NCI-H2196 (cell line): Measurements from ENCODE around the gene NKAP.
"Not testable (repeated sequence)": the region's sequence is repeated elsewhere in the genome, so short reads cannot be mapped to it uniquely, and the experiment has no call there.

Experiments used
- DNase-seq: peaks from one replicate; lab custom pipeline; 2025; ENCODE audit not compliant: unreplicated experiment; lab: John Stamatoyannopoulos, UW

The NKAP gene

GRCh38 chrX:119943185-119943988 lies at the start of gene NKAP:
TSS of gene NKAP (minus strand) at chrX:119943751. CDS start at chrX:119943605, 146 bp downstream.
- DNase-seq, result peak; percentile 62

DNA sequence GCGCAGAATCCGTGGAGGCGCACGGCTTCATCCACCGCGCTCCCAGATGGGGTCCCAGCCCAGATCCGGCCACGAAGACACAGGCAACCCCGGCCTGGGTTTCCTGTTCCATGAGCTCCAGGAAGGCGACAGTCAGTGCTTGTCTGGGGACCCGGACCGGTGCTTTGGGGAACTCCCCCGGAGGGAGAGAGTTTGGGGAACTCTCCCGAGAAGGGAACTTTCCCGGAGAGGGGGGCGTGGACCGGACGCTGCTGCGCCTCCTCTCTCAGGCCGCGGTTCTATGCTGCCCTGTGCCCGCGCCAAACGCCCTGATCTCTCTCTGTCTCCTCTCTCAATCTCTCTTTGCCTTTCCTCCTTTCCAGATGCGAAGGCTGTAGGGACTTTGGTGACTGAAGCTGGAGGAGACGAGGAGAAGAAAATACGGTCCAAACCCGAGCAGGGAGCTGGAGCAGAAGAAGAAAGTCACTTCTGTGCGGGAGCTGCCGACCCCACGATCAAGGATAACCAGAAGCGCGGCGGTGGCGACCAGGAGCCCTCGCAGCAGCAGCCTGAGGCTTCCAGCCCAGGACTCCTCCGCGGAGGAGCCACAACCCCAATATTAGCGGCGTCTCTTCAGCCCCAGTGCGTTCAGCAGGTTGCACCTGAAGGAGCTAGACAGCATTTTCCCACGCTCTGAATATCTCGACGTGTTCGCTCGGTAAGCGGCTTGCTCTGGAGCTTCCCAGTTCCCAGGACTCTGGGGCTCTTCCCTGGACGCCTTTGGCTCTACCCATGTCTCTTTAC lies 47.6 kb upstream of the NKAP start:
- DNase-seq, result no peak

GRCh38 chrX:119990556-119991004 lies 47.0 kb upstream of the NKAP start:
- DNase-seq, result no peak

GRCh38 chrX:119989905-119990555 lies 46.5 kb upstream of the NKAP start:
- no peak for DNase-seq

DNA sequence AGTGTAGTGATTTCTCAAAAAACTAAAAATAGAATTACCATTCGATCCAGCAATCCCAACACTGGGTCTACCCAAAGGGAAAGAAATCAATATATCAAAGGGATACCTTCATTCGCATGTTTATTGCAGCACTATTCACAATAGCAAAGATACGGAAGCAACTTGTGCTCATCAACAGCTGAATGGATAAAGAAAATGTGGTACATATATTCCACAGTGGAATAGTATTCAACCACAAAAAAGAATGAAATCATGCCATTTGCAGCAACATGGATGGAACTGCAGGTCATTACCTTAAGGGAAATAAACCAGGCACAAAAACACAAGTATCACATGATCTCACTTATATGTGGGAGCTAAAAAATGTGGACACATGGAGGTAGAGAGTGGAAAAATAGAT lies 42.7 kb upstream of the NKAP start:
- DNase-seq, result no peak

DNA sequence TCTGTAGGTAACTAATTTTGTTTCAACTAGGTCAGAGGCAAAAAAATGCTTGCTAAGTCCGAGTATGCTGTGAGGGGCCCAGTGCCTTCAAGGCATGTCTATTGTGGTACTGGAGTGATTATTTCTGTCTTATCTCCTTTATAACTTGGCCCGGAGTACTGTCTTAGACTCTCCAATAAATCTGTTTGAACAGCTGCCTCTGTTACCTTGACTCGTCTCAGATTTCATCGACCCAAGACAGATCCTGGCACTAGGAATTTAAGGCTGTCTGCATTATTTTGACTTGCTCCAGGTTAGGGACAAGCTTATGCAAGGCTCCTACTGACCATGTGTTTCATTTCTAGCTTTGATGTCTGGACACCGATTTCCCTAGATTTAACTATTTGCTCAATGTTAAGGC lies 41.1 kb upstream of the NKAP start:
- peak; percentile 17 for DNase-seq

GRCh38 chrX:119983494-119983893 lies 39.9 kb upstream of the NKAP start:
- no peak for DNase-seq

DNA sequence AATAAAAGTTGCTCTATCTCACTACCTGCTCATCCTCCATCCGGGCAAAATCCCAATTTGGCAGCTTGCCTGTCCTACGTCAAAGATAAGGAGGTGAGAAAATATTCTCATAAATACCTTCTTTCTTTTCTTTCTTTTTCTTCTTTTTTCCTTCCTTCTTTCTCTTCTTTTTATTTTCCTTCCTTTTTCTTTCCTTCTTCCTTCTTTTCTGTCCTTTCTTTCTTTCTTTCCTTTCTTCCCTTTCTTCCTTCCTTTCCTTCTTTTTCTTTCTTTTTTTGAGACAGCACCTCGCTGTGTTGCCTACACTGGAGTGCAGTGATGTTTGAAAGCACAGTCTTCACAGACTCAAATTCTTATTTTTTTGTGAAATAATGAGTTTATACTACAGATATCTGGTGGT lies 38.6 kb upstream of the NKAP start:
- peak; percentile 17 for DNase-seq

GRCh38 chrX:119981286-119982070 lies 37.9 kb upstream of the NKAP start:
- DNase-seq, result peak; percentile 33

DNA sequence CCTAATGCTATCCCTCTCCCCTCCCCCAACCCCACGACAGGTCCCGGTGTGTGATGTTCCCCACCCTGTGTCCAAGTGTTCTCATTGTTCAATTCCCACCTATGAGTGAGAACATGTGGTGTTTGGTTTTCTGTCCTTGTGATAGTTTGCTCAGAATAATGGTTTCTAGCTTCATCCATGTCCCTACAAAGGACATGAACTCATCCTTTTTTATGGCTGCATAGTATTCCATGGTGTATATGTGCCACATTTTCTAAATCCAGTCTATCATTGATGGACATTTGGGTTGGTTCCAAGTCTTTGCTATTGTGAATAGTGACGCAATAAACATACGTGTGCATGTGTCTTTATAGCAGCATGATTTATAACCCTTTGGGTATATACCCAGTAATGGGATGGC lies 33.6 kb upstream of the NKAP start:
- DNase-seq, result not testable (repeated sequence)

DNA sequence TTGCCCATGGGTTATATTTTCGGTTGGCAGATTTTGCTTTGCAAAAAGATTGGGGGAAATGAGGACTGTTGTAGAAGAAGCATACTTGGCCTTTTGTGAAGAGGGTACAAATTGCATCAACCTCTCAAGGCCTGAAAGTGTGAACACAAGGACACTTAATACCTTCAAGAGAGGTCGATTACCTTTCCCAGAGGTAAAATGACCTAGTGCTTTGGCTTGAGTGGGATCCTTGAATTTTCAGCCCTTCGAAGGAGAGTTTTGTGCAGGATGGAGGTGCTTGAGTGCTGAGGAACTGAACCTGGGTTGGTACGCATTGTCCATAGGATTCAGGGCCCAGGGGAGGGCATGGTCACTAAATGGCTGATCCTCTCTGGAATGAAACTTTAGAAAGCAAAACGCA lies 27.6 kb upstream of the NKAP start:
- DNase-seq, result no peak

DNA sequence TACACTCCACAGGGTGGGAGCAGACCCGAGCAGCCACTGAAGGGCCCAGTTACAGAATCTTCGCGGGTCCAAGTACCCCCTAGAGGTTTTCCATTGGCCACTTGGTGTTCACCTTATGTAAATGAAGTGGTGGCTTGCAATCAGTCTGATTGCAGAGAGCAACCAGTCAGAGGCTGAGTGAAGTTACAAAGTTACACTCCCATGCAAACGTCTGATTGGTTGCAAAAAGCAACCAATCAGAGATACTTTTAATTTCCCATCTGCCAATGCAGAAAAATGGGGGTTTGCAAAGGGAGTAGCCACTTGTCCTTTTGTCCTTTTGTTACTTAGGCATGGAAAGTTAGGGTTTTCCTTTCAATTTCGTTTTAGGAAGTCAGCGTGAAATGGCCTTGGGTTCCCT lies 27.0 kb upstream of the NKAP start:
- DNase-seq, result no peak

DNA sequence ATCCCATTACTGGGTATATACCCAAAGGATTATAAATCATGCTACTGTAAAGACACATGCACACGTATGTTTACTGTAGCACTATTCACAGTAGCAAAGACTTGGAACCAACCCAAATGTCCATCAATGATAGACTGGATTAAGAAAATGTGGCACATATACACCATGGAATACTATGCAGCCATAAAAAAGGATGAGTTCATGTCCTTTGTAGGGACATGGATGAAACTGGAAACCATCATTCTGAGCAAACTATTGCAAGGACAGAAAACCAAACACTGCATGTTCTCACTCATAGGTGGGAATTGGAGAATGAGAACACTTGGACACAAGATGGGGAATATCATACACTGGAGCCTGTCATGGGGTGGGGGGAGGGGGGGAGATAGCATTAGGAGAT lies 23.3 kb upstream of the NKAP start:
- DNase-seq, result not testable (repeated sequence)

DNA sequence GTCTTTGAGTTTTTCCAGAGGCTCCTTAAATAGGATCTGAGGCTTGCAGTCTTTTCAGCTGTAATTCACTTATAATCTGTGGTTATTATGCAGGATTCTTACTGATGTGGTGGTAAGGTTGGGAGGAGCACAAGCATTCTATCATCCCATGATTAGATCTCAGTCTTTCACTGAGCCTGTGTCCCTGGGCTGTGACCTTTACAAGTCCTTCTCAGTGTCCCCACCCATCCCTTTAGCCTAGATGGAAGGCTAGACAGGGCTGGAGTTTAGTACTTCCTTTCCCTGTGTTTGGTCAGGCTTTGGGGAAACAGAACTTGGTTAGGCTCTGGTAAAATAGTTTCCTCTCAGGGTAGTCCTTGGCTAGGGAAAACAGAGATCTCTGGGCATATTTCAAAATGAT lies 17.1 kb upstream of the NKAP start:
- no peak for DNase-seq

DNA sequence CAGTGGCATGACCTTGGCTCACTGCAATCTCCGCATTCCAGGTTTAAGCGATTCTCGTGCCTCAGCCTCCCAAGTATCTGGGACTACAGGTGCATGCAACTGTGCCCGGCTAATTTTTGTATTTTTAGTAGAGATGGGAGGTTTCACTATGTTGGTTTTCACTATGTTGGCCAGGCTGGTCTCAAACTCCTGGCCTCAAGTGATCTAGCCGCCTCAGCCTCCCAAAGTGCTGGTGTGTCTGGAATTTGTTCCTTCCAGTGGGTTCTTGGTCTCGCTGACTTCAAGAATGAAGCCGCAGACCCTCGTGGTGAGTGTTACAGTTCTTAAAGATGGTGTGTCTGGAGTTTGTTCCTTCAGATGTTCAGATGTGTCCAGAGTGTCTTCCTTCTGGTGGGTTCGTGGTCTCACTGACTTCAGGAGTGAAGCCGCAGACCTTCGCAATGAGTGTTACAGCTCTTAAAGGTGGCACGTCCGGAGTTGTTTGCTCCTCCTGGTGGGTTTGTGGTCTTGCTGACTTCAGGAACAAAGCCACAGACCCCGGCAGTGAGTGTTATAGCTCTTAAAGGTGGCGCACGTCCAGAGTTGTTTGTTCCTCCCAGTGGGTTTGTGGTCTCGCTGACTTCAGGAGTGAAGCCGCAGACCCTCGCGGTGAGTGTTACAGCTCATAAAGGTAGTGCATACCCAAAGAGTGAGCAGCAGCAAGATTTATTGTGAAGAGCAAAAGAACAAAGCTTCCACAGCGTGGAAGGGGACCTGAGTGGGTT lies 12.4 kb upstream of the NKAP start:
- DNase-seq, result not testable (repeated sequence)

DNA sequence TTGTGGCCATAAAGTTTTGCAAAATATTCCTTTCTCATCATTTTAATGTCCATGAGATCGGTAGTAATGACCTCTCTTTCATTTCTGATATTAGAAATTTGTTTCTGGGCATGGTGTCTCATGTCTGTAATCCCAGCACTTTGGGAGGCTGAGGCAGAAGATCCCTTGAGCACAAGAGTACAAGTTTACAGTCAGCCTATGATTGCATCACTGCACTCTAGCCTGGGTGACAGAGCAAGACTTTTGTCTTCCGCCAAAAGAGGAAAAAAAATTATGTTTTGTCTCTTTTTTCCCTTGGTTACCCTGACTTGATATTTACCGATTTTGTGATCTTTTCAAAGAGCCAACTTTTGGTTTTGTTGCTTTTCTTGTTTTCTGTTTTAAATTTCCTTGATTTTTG lies 10.8 kb upstream of the NKAP start:
- DNase-seq, result no peak

DNA sequence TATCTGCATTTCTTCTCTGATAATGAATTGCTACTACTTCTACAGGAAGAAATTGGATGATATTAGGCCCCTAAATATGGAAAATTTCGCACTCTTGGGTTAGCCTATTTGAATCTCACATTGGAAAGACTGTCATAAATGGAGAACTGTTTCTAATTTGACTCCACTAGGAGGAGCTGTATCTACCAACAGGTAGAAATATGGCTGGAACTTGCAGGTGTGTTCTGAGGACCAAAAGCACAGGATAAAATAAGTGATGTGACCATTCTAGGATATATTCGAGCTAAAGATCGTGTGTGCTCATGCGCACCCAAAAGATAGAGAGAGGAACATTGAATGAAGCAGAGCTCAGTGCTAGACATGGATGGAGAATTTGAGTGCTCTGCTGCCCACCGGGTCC lies 4.8 kb upstream of the NKAP start:
- no peak for DNase-seq

DNA sequence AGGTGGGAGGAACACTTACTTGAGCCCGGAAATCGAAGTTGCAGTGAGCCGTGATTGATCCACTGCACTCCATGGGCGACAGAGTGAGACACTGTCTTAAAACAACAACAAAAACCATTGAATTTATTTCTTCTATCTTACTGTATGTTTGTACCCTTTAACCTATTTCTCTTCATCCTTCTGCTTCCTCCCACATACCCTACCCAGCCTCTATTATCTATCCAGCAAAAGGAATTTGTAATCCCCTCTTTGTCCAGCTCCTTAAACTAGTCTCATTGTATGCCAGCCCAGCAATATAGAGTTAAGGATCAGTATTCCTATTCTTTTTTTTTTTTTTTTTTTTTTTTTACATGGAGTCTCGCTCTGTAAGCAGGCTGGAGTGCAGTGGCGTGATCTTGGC lies 1.9 kb upstream of the NKAP start:
- DNase-seq, result no peak

GRCh38 chrX:119942831-119943184 lies 743 bp downstream of the NKAP start:
- no peak for DNase-seq

- no peak for DNase-seq
Observed at GRCh38 chrX:119942173-119942819, 1.3 kb downstream of the NKAP start.
